ENCODE data around the gene DMKN. TPM values are rescaled to one million over a fixed set of nuclear protein-coding genes. Genes with fewer than 3 reads are reported as not detected.

The DMKN gene
- total and polyA plus RNA-seq, 2 donors (not counting 3 experiments of a cell fraction or from before 2014, with no cell fraction given), result not detected

- BruUV-seq (replicated peaks), result no TSS peak
- Histone ChIP-seq H3K9ac (replicated peaks; ENCODE audit: extremely low read depth, insufficient read depth, low read length) (no peak overlapping the region), H3K9me3 (replicated peaks; ENCODE audit: control insufficient read depth, insufficient read depth, low read length) (no peaks in the 10 kb centered on the region), H3K36me3 (ENCODE audit: control insufficient read depth in 2 of 2, extremely low read depth in 1 of 2, insufficient read depth in 2 of 2, low read length in 2 of 2) (no peaks in the 10 kb centered on the region), H3K4me1 (ENCODE audit: control insufficient read depth, extremely low read depth, insufficient read depth, low read length) (no peaks in the 10 kb centered on the region), H4K20me1 (replicated peaks; ENCODE audit: control insufficient read depth, extremely low read depth, insufficient read depth, low read length) (no peaks in the 10 kb centered on the region), H2AFZ (ENCODE audit: low read depth, low read length) (no peak overlapping the region), H3K9me1 (replicated peaks; ENCODE audit: control insufficient read depth, extremely low read depth, insufficient read depth, low read length) (no peaks in the 10 kb centered on the region), H3K79me2 (ENCODE audit: control insufficient read depth, insufficient read depth, low read length) (no peaks in the 10 kb centered on the region), H3K4me2 (ENCODE audit: insufficient read depth, low read length) (no peak overlapping the region), H3K27me3 (ENCODE audit: control insufficient read depth in 2 of 2, insufficient read depth in 2 of 2, low read length in 2 of 2) (peaks cover 0 to 4% of the 10 kb centered on the region in 2 experiments), H3K4me3 (replicated peaks in 1 of 3; ENCODE audit: insufficient read depth in 1 of 3, low read depth in 1 of 3, low read length in 3 of 3) (no peak overlapping the region), H3K27ac (ENCODE audit: insufficient read depth, low read depth, low read length) (no peak overlapping the region)
- TF ChIP-seq EZH2 (IDR thresholded peaks at IDR 0.05; ENCODE audit: borderline replicate concordance, low read depth, low read length, severe bottlenecking) (no peak), FOS (IDR thresholded peaks at IDR 0.05; ENCODE audit: borderline replicate concordance, insufficient read depth, low read length) (no peak), GATA2 (IDR thresholded peaks at IDR 0.05; ENCODE audit: insufficient read depth, insufficient read length, low read depth, low read length) (no peak), CTCF (IDR thresholded peaks at IDR 0.05; ENCODE audit: extremely low read depth in 1 of 2, insufficient read depth in 1 of 2, low read depth in 1 of 2, low read length in 2 of 2) (no peak), POLR2A (IDR thresholded peaks at IDR 0.05; ENCODE audit: low read depth, low read length) (no peak), MAX (IDR thresholded peaks at IDR 0.05; ENCODE audit: insufficient read depth, insufficient read length) (no peak), JUN (IDR thresholded peaks at IDR 0.05; ENCODE audit: borderline replicate concordance, insufficient read depth, insufficient read length, low read depth) (no peak), POLR2AphosphoS5 (IDR thresholded peaks at IDR 0.05; ENCODE audit: insufficient read depth, low read depth, low read length) (no peak), MYC (IDR thresholded peaks at IDR 0.05; ENCODE audit: low read depth, low read length) (no peak)
- POLR2A ChIA-PET, result no interaction called here
- intact Hi-C loops (cut with micrococcal nuclease), result no loop called here
- FAIRE-seq (no peak), DNase-seq (ENCODE audit: low read depth, low spot score) (no peak)
- CTCF ChIA-PET, result interaction anchor here (0.7 kb wide), 1 partner anchor 12 kb away, joined by 4 read pairs; no protein-coding TSS in a partner anchor
- dilution Hi-C loops (cut with MboI; ENCODE audit: extremely low pct_ligation_motif_present, low sequenced_read_pairs), result no loop called here
Observed at GRCh38 chr19:35559781-35560180, 46.3 kb upstream of the DMKN start.

Measured in endothelial cell of umbilical vein (primary cell).